ENCODE results near the gene RPL22L1.

DNA sequence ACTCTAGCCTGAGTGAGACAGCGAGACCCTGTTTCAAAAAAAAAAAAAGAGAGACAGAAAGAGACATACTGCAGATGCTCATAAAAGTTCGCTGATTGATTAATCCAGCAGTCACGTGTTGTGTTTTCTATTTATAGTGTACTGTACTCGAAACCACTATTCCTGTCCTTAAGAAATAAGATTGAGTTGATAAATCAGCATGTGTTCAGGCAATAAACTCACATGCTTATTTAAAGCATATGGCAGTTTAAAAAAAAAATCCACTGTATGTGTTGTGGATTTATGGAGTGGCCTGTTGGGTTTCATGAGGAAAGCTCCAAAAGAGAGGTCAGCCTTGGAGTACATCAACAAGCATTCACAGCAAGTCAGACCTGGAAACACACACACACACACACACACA is 17.7 kb downstream of the RPL22L1 start:
- TF ChIP-seq, protein P1, sequence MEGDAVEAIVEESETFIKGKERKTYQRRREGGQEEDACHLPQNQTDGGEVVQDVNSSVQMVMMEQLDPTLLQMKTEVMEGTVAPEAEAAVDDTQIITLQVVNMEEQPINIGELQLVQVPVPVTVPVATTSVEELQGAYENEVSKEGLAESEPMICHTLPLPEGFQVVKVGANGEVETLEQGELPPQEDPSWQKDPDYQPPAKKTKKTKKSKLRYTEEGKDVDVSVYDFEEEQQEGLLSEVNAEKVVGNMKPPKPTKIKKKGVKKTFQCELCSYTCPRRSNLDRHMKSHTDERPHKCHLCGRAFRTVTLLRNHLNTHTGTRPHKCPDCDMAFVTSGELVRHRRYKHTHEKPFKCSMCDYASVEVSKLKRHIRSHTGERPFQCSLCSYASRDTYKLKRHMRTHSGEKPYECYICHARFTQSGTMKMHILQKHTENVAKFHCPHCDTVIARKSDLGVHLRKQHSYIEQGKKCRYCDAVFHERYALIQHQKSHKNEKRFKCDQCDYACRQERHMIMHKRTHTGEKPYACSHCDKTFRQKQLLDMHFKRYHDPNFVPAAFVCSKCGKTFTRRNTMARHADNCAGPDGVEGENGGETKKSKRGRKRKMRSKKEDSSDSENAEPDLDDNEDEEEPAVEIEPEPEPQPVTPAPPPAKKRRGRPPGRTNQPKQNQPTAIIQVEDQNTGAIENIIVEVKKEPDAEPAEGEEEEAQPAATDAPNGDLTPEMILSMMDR (IDR thresholded peaks at IDR 0.05) = no peak
- no peak for TF ChIP-seq POLR2A (IDR thresholded peaks at IDR 0.05)
